Femur (tissue), 1 donor: ENCODE results near the gene SLC6A9.
A peak's percentile ranks its signal among the peaks of the same experiment; 100 is the strongest.

Source experiments
- DNase-seq: peaks from one replicate; pipeline ENCODE4 v3.0.0-alpha.2; 2017

SLC6A9 gene

GRCh38 chr1:43981636-43982035, 49.6 kb downstream of the SLC6A9 start:
- DNase-seq, result no peak

- no peak for DNase-seq
These were observed 50.1 kb downstream of the SLC6A9 start for GRCh38 chr1:43981135-43981491.

GRCh38 chr1:43980255-43981134, 50.8 kb downstream of the SLC6A9 start:
- DNase-seq, result no peak

GRCh38 chr1:43979528-43980254, 51.6 kb downstream of the SLC6A9 start:
- DNase-seq, result peak; percentile 80

- DNase-seq, result no peak
These were observed 52.1 kb downstream of the SLC6A9 start for GRCh38 chr1:43979261-43979527.

DNA sequence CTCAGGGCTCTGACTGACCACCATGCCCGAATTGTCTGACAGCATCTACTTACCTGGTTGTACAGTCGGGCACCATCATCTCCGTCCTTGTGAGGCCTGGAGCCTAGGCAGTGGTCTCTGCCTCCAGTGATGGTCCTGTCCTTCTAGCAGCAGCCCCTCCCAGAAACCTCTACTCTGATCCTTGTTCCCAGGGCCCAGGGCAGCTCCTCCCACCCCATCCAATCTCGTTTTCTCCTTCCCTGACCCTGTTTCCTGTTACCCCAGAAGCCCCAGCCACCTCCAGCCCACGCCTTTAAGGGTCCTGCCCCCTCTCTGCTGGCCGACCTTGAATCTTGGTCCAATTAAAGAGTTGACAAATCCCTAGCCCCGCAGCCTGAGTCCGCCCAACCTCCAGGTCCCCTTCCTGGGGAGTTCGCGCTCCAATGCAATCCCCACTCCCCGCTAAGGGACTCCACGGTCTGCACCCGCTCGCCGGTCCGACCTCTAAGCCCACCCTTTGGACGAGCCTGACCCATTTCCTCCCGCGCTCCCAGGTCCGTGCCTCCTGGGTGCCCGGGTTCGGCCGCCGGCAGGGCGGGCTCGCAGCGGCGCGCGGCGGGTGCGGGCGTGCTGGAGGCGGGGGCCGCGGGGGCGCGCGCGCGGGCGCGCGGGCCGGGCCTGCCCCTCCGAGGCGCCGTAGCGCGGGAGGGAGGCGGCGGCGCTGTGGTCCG, 52.6 kb downstream of the SLC6A9 start, which contains the start of gene B4GALT2:
TSS of gene B4GALT2 (plus strand) at position 660 of the 710 bp plus-strand sequence. CDS start 1,951 bp downstream, outside the sequence.
- peak; percentile 60 for DNase-seq

DNA sequence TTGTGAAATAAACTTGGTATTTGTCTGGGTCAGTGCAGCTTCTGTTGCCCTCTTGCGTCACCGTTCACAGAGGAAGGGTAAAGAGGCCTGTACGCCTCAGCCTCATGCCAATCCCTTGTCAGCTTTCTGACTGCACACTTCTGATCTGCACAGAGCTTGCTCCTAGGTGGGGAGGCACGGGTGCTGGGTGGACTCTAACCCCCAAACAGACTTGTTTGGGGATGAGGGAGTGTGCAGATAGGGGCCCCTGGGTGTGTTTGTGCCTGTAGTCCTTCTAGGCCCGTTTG, 53.1 kb downstream of the SLC6A9 start:
- no peak for DNase-seq

- DNase-seq, result no peak
These were observed 53.6 kb downstream of the SLC6A9 start for GRCh38 chr1:43977376-43978263.

GRCh38 chr1:43976890-43977289, 54.4 kb downstream of the SLC6A9 start:
- no peak for DNase-seq

- DNase-seq, result no peak
These were observed 55.2 kb downstream of the SLC6A9 start for GRCh38 chr1:43976045-43976444.

- peak; percentile 72 for DNase-seq
These were observed 55.9 kb downstream of the SLC6A9 start for GRCh38 chr1:43975249-43975961.

DNA sequence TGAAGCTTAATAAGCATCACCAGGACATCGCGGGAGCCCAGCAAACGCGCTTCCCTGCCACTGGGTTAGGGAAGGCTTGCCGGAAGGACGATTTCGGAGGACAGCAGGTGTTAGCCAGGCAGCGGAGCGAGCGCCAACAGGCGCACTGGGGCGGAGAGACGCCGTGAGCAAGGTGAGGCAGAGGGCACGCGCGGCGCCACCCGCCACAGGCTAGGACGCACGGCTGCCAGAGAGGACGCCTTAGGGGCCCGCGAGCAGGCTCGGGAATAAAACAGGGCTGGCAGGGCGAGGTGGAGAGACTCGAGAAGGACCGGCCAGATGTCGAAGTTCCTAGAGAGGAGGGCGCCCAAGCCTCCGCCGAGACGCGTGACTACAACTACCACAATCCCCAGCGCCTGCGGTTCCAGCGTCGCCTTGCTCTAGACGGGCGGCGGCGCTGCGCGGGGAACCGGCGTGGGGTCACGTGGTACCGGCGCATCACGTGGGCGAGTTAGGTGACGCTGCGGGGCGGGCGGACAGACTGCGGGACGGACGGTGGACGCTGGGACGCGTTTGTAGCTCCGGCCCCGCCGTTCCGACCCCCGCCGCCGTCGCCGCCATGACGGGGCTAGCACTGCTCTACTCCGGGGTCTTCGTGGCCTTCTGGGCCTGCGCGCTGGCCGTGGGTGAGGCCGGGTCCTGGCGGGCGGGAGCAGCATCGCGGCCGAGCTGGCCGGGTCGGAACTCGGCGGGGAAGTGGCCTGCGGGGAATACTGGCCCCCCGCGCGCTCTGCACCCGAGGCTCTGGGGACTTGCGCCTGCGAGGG, 56.6 kb downstream of the SLC6A9 start, which contains the start of gene ATP6V0B:
TSS of gene ATP6V0B (plus strand) at position 518 of the 806 bp plus-strand sequence. CDS start at position 599, 81 bp downstream.
- DNase-seq, result peak; percentile 97

GRCh38 chr1:43973981-43974442, 57.2 kb downstream of the SLC6A9 start:
- no peak for DNase-seq

DNA sequence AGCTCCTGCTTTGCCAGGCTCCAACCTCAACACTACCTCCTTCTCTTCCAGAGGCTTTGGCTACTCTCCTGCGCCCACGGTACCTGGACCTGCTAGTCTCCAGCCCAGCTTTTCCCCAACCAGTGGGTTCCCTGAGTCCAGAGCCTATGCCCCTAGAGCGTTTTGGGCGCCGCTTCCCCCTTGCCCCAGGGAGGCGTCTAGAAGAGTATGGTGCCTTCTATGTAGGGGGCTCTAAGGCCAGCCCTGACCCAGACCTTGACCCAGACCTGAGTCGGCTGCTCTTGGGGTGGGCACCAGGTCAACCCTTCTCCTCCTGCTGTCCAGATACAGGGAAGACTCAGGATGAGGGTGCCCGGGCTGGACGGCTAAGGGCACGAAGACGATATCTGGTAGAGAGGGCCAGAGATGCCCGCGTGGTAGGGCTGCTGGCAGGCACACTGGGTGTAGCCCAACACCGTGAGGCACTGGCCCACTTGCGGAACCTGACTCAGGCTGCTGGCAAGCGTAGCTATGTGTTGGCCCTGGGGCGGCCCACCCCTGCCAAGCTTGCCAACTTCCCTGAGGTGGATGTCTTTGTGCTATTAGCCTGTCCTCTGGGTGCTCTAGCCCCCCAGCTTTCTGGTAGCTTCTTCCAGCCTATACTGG, 59.8 kb downstream of the SLC6A9 start:
- DNase-seq, result no peak

DNA sequence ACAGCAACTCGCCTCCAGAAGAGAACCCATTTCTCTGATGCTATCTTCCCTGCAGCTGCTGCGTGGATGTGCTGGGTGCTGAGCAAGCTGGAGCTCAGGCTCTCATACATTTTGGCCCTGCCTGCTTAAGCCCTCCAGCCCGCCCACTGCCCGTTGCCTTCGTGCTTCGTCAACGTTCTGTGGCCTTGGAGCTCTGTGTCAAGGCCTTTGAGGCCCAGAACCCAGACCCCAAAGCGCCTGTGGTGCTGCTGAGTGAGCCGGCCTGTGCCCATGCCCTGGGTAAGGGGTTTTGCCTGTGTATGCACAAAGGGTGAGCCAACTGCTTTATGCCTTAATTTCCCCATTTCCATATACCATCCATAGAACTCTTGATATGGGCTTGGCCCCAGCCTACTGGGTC, 60.4 kb downstream of the SLC6A9 start:
- no peak for DNase-seq

GRCh38 chr1:43970502-43970901, 60.8 kb downstream of the SLC6A9 start:
- no peak for DNase-seq

DNA sequence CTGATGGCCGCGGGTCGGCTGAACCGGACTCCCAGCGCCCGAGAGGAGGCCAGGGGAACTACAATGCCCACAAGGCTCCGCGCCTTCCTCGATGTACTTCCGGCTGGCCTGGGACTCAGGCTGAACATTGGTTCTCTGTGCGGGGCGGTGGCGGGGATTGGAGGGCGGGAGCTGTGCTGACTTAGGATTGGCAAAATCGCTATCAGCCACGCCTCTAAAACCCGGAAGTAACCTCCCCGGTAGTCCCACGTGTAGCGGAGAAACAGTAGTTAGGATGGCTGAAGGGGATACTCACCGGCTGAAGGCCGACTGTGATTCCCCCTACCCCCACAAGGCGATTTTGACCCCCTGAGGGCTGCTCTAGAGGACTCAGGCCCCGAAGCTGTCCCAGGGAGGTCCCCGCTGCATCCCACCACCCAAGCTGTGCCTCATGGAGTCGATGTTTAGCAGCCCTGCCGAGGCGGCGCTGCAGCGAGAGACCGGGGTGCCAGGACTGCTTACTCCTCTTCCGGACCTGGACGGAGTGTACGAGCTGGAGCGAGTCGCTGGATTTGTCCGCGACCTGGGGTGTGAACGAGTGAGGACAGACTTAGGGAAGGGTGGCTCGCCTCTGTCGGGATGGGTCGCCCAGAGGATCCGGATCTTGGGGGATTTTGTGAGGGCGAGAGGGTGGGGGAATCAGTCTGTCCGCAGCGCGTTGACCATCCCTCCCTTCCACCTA, 61.4 kb downstream of the SLC6A9 start, which contains the start of gene DPH2:
TSS of gene DPH2 (plus strand) at position 265 of the 721 bp plus-strand sequence. CDS start at position 431, 166 bp downstream.
- peak; percentile 98 for DNase-seq

- DNase-seq, result no peak
These were observed 61.9 kb downstream of the SLC6A9 start for GRCh38 chr1:43969416-43969745.

GRCh38 chr1:43968348-43968948, 62.8 kb downstream of the SLC6A9 start:
- no peak for DNase-seq
